Sigmoid colon (tissue), 7 donors: ENCODE measurements around the gene VDR. TPM values are rescaled to one million over a fixed set of nuclear protein-coding genes. Genes with fewer than 3 reads are reported as not detected.

Experiments
- DNase-seq: peaks from one replicate; pipeline ENCODE4 v3.0.0-alpha.2; 2019
- H3K27ac ChIP-seq, 4 donors: fragments of 200-600 bp; sonication (generic); one replicate each; pipeline ENCODE4 v1.5.1; 2016 to 2019; ENCODE audit warnings: mild to moderate bottlenecking in 1 of 4
- H3K27me3 ChIP-seq, 3 donors: fragments of 200-600 bp; sonication (generic); one replicate each; pipeline ENCODE4 v1.5.1; 2019; ENCODE audit warnings: mild to moderate bottlenecking in 1 of 3
- H3K36me3 ChIP-seq, 4 donors: fragments of 200-600 bp; sonication (generic); one replicate each; pipeline ENCODE4 v1.5.1; 2016 to 2019
- H3K4me1 ChIP-seq, 4 donors: fragments of 200-600 bp; sonication (generic); one replicate each; pipeline ENCODE4 v1.5.1; 2017 to 2019
- H3K4me3 ChIP-seq, 4 donors: fragments of 200-600 bp; sonication (generic); one replicate each; pipeline ENCODE4 v1.5.1; 2017 to 2019; ENCODE audit warnings: mild to moderate bottlenecking in 2 of 4, moderate library complexity in 1 of 4
- H3K9me3 ChIP-seq, 4 donors: fragments of 200-600 bp in 3 of 4; sonication (generic) in 3 of 4; one replicate each; pipeline versions ENCODE4 v1.5.1 to v1.6.1; 2013 to 2019
- CTCF ChIP-seq, 4 experiments: fragments of 450-650 bp in 3 of 4; fragments of 200-600 bp in 1 of 4; IDR thresholded peaks; one replicate each; pipeline ENCODE4 v1.5.1; 2016 to 2019; ENCODE audit warnings: antibody characterized with exemption in 4 of 4, mild to moderate bottlenecking in 3 of 4, moderate library complexity in 2 of 4
- EP300 ChIP-seq, 4 donors: sonication (generic); formaldehyde crosslinking; IDR thresholded peaks; one replicate each; pipeline ENCODE4 v1.6.1; 2017; ENCODE audit warnings: antibody characterized with exemption in 4 of 4
- POLR2A ChIP-seq, 2 donors: fragments of 450-650 bp; IDR thresholded peaks; one replicate each; pipeline ENCODE4 v1.6.1; 2016; ENCODE audit warnings: antibody characterized with exemption in 2 of 2, mild to moderate bottlenecking in 2 of 2, moderate library complexity in 2 of 2
- POLR2AphosphoS5 ChIP-seq, 4 donors: sonication (generic); formaldehyde crosslinking; IDR thresholded peaks; one replicate each; pipeline ENCODE4 v1.6.1; 2017; ENCODE audit warnings: antibody characterized with exemption in 4 of 4
- WGBS, 2 donors: extraction: QIAGEN DNeasy Blood & Tissue Kit; methylation state at CpG; one replicate each; pipeline ENCODE4 v1.1.7; 2013; 5-methylcytosine and 5-hydroxymethylcytosine counted together
- intact Hi-C: fragments of 100-400 bp; cut with DNase I; formaldehyde crosslinking; loops from one replicate; pipeline ENCODE4 v1.15.1; 2023
- polyA plus RNA-seq, 3 donors: library from polyadenylated mRNA; stranded (reverse); fragments of 200-250 nt; gene quantifications; one replicate each; pipeline ENCODE4 v1.2.3, GENCODE V29; 2013
- total RNA-seq, 4 donors: library from RNA; depleted of rRNA; stranded (reverse); fragments of >200 nt; gene quantifications; one replicate each; pipeline ENCODE4 v1.1.0, GENCODE V29; 2016
- donor health status: healthy with polysubstance abuse.
- donor health status: Bipolar disorder and iron deficiency.
- donor health status: healthy.

The VDR gene
- total and polyA plus RNA-seq, 7 donors: 0.71 to 69.1 (median 2.5) TPM

- intact Hi-C loops: loop anchor here (10.0 kb wide), 1 partner anchor 1430 kb away; no protein-coding TSS in a partner anchor
- TF ChIP-seq CTCF (IDR thresholded peaks at IDR 0.05) (no peak), POLR2AphosphoS5 (IDR thresholded peaks at IDR 0.05) (no peak), POLR2A (IDR thresholded peaks at IDR 0.05) (no peak), EP300 (IDR thresholded peaks at IDR 0.05) (no peak)
- no peak for DNase-seq
- Histone ChIP-seq H3K4me3 (no peak overlapping the region), H3K27me3 (no peaks in the 10 kb centered on the region), H3K27ac (peak overlapping the region; percentile 98 to 99 (median 99)), H3K36me3 (no peaks in the 10 kb centered on the region), H3K9me3 (no peaks in the 10 kb centered on the region), H3K4me1 (peaks cover 0 to 92% (median 90%) of the 10 kb centered on the region in 4 donors)
- 67 to 69% methylated on average over 3 of the region's 3 CpGs for WGBS, 2 donors
These were observed 90.1 kb downstream of the VDR start for GRCh38 chr12:47814539-47815170.

- DNase-seq: no peak
- no peaks in the 10 kb centered on the region for H3K9me3 ChIP-seq
- WGBS, 2 donors: 34 to 58% methylated on average over 9 of the region's 9 CpGs
- H3K4me3 ChIP-seq: peak overlapping the region; percentile 31 to 48 (median 42)
- H3K4me1 ChIP-seq: peaks cover 0 to 100% (median 98%) of the 10 kb centered on the region in 4 donors
- intact Hi-C loops: loop anchor here (10.0 kb wide), 1 partner anchor 1429 kb away; no protein-coding TSS in a partner anchor
- no peaks in the 10 kb centered on the region for H3K36me3 ChIP-seq
- H3K27ac ChIP-seq: peak overlapping the region; percentile 98 to 99 (median 99)
- TF ChIP-seq EP300 (IDR thresholded peaks at IDR 0.05) (no peak), POLR2A (IDR thresholded peaks at IDR 0.05) (no peak), POLR2AphosphoS5 (IDR thresholded peaks at IDR 0.05) (no peak), CTCF (IDR thresholded peaks at IDR 0.05) (no peak)
- H3K27me3 ChIP-seq: no peaks in the 10 kb centered on the region
These were observed 91.1 kb downstream of the VDR start for GRCh38 chr12:47813511-47814196.

- peak; percentile 96 for DNase-seq
- 1% methylated on average over 37 of the region's 37 CpGs for WGBS, 2 donors
These were observed 91.8 kb downstream of the VDR start for GRCh38 chr12:47812797-47813510.

More at GRCh38 chr12:47812797-47813510, 91.8 kb downstream of the VDR start:
- intact Hi-C loops: loop anchor here (10.0 kb wide), 1 partner anchor 1428 kb away; no protein-coding TSS in a partner anchor
- Histone ChIP-seq H3K27me3 (no peaks in the 10 kb centered on the region), H3K36me3 (no peaks in the 10 kb centered on the region), H3K27ac (peak overlapping the region; percentile 98 to 99 (median 99)), H3K4me3 (peak overlapping the region; percentile 31 to 48 (median 42)), H3K4me1 (peaks cover 0 to 100% (median 98%) of the 10 kb centered on the region in 4 donors), H3K9me3 (no peaks in the 10 kb centered on the region)
- peak in 1 of 4 experiments; percentile 9 for TF ChIP-seq CTCF (IDR thresholded peaks at IDR 0.05)
- peak; percentile 41 to 89 (median 66) for TF ChIP-seq POLR2AphosphoS5 (IDR thresholded peaks at IDR 0.05)
- TF ChIP-seq POLR2A (IDR thresholded peaks at IDR 0.05): peak in 1 of 2 donors; percentile 43
- peak in 1 of 4 donors; percentile 31 for TF ChIP-seq EP300 (IDR thresholded peaks at IDR 0.05)
